OCI-LY3 (cell line): Measurements from ENCODE around the gene SAAL1.
A peak's percentile ranks its signal among the peaks of the same experiment; 100 is the strongest.

Source experiments
- H2AFZ ChIP-seq: fragments of 200-600, 300-600 bp; shearing (Covaris generic); 2 replicates; pipeline ENCODE4 v1.6.0; 2014; ENCODE audit warnings: antibody characterized with exemption, low read depth, low read length
- H3K27ac ChIP-seq: fragments of 200-600, 300-600 bp; sonication (generic); 2 replicates; pipeline ENCODE4 v1.5.1; 2014; ENCODE audit warnings: mild to moderate bottlenecking, low read length, moderate library complexity, mixed read lengths
- H3K27me3 ChIP-seq: fragments of 200-600, 300-600 bp; sonication (generic); 2 replicates; pipeline ENCODE4 v1.6.1; 2014; ENCODE audit warnings: low read depth, low read length, mixed read lengths
- H3K36me3 ChIP-seq: fragments of 200-600, 300-600 bp; sonication (generic); replicated peaks from 2 replicates; pipeline ENCODE3; 2014; ENCODE audit warnings: low read depth, low read length, mixed read lengths
- H3K4me1 ChIP-seq: fragments of 300-600, 200-600 bp; sonication (generic); 2 replicates; pipeline ENCODE4 v1.6.1; 2014; ENCODE audit warnings: low read length, mixed read lengths
- H3K4me2 ChIP-seq: fragments of 200-600, 300-600 bp; sonication (generic); 2 replicates; pipeline ENCODE4 v1.6.1; 2014; ENCODE audit warnings: low read length, mixed read lengths
- H3K4me3 ChIP-seq: fragments of 300-600, 200-600 bp; sonication (generic); 2 replicates; pipeline ENCODE4 v1.5.1; 2014; ENCODE audit warnings: antibody characterized with exemption, mild to moderate bottlenecking, low read length, moderate library complexity
- H3K79me2 ChIP-seq: fragments of 300-600, 200-600 bp; shearing (Covaris generic); 2 replicates; pipeline ENCODE4 v1.6.1; 2014; ENCODE audit warnings: mild to moderate bottlenecking, low read length, mixed read lengths
- H3K9ac ChIP-seq: fragments of 300-600, 200-600 bp; shearing (Covaris generic); 2 replicates; pipeline ENCODE4 v1.6.0; 2014; ENCODE audit warnings: mild to moderate bottlenecking, low read length, moderate library complexity
- H3K9me3 ChIP-seq: fragments of 200-600, 300-600 bp; shearing (Covaris generic); 2 replicates; pipeline ENCODE4 v1.6.1; 2014; ENCODE audit warnings: low read length, mixed read lengths; ENCODE audit not compliant: insufficient read depth
- H4K20me1 ChIP-seq: fragments of 200-600, 300-600 bp; sonication (generic); 2 replicates; pipeline ENCODE4 v1.6.1; 2016; ENCODE audit warnings: low read length, mixed read lengths; ENCODE audit not compliant: insufficient read depth
- EZH2phosphoT487 ChIP-seq: fragments of 200-600 bp; shearing (Covaris generic); IDR thresholded peaks from 2 replicates; pipeline ENCODE4 v1.6.1; 2018; ENCODE audit warnings: antibody characterized with exemption, mixed run types, low read depth
- TF ChIP-seq, protein P1 (sequence below): fragments of 200-600, 300-600 bp; sonication (generic); IDR thresholded peaks from 2 replicates; pipeline ENCODE4 v1.5.1; 2014; ENCODE audit warnings: antibody characterized with exemption, low read length, low read depth

SAAL1 gene

DNA sequence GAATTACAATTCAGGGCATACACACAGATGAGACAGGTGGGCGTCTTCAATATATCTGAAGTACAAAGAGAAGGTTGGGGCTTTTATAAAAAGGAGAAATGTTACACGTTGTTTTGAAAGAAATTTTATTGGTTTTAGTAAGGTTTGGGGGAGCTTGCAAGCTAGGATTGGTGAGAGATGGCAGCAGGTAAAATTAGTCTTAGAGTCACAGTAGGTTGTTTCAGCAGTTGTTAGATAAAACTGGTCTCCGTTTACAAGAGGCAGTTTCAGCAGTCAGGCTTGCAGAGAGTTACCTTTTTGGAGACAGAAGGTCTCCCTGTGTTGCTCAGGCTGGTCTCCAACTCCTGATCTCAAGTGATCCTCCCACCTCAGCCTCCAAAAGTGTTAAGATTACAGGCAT lies 2.4 kb upstream of the SAAL1 start:
- Histone ChIP-seq H3K36me3 (peaks cover 2% of the 10 kb centered on the region), H3K27me3 (peaks cover 15% of the 10 kb centered on the region), H3K4me2 (no peak overlapping the region), H3K79me2 (peaks cover 25% of the 10 kb centered on the region), H3K9me3 (no peaks in the 10 kb centered on the region), H3K4me1 (peaks cover 14% of the 10 kb centered on the region), H2AFZ (no peak overlapping the region), H3K27ac (no peak overlapping the region), H3K4me3 (no peak overlapping the region), H3K9ac (no peak overlapping the region), H4K20me1 (no peaks in the 10 kb centered on the region)
- TF ChIP-seq, protein P1, sequence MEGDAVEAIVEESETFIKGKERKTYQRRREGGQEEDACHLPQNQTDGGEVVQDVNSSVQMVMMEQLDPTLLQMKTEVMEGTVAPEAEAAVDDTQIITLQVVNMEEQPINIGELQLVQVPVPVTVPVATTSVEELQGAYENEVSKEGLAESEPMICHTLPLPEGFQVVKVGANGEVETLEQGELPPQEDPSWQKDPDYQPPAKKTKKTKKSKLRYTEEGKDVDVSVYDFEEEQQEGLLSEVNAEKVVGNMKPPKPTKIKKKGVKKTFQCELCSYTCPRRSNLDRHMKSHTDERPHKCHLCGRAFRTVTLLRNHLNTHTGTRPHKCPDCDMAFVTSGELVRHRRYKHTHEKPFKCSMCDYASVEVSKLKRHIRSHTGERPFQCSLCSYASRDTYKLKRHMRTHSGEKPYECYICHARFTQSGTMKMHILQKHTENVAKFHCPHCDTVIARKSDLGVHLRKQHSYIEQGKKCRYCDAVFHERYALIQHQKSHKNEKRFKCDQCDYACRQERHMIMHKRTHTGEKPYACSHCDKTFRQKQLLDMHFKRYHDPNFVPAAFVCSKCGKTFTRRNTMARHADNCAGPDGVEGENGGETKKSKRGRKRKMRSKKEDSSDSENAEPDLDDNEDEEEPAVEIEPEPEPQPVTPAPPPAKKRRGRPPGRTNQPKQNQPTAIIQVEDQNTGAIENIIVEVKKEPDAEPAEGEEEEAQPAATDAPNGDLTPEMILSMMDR, result no peak
- TF ChIP-seq EZH2phosphoT487, result no peak

DNA sequence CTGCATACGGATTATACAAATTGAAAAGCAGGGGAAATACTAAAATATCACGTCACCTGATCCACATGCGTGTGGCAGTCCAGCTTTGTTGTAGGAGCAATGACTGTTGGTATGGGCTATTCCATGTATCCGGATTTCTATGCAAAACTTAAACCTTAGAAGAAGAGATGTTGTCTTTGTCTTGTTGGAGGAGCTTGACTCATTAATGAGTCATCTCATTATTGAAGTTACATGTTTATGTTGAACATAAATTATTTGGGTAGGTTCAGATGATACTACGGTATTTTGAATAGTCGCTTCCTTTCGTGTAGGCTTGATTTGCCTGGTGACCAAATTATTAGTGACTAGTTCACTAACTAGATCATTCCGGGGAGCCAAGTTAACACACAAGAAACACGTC lies 806 bp upstream of the SAAL1 start:
- Histone ChIP-seq H3K27me3 (0 out of 2 replicates have a peak, but pooled peaks cover 4% of the 10 kb centered on the region), H3K4me2 (peak overlapping the region; percentile 67), H2AFZ (peak overlapping the region; percentile 87), H3K27ac (no peak overlapping the region), H3K36me3 (peaks cover 16% of the 10 kb centered on the region), H4K20me1 (no peaks in the 10 kb centered on the region), H3K9me3 (no peaks in the 10 kb centered on the region), H3K4me3 (peak overlapping the region; percentile 93), H3K79me2 (peaks cover 32% of the 10 kb centered on the region), H3K4me1 (peaks cover 17% of the 10 kb centered on the region), H3K9ac (no peak overlapping the region)
- TF ChIP-seq, protein P1, result no peak
- no peak for TF ChIP-seq EZH2phosphoT487

DNA sequence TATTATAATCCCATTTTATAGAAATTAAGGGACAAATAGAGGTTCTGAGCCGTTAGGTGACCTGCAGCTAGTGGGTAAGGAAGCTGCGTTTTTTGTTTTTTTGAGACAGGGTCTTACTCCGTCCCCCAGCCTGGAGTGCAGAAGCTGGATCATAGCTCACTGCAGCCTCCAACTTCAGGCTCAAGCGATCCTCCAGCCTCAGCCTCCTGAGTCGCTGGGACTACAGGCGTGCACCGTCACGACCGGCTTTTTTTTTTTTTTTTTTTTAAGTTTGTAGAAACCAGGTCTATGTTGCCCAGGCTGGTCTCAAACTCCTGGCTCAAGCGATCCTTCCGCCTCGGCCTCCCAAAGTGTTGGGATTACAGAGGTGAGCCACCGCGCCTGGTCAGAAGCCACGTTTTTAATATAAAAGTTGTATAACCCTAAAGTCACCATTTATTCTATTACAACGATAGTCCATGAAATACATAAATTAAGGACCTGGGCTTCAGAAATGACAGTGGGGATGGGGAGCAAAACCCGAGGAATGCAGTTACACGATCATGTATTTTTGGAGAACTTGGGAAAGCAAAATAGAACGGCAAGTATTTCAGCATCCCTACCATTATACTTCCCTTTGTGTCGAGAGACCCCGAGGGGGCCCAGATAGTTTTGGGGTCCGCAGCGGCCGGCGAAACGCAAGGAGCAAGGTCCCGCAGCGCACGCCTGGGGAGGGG lies 638 bp downstream of the SAAL1 start:
- H3K36me3 ChIP-seq, result peaks cover 26% of the 10 kb centered on the region
- H4K20me1 ChIP-seq, result no peaks in the 10 kb centered on the region
- no peaks in the 10 kb centered on the region for H3K9me3 ChIP-seq
- H3K9ac ChIP-seq, result peak overlapping the region; percentile 89
- H3K4me2 ChIP-seq, result peak overlapping the region; percentile 60
- H3K27ac ChIP-seq, result peak overlapping the region; percentile 21; the same call in 1 of the 2 replicates
- no peak for TF ChIP-seq EZH2phosphoT487
- TF ChIP-seq, protein P1, result no peak
- H3K4me3 ChIP-seq, result peak overlapping the region; percentile 93
- peak overlapping the region; percentile 95 for H2AFZ ChIP-seq
- peaks cover 26% of the 10 kb centered on the region for H3K4me1 ChIP-seq
- H3K79me2 ChIP-seq, result peaks cover 41% of the 10 kb centered on the region
- no peaks in the 10 kb centered on the region for H3K27me3 ChIP-seq

DNA sequence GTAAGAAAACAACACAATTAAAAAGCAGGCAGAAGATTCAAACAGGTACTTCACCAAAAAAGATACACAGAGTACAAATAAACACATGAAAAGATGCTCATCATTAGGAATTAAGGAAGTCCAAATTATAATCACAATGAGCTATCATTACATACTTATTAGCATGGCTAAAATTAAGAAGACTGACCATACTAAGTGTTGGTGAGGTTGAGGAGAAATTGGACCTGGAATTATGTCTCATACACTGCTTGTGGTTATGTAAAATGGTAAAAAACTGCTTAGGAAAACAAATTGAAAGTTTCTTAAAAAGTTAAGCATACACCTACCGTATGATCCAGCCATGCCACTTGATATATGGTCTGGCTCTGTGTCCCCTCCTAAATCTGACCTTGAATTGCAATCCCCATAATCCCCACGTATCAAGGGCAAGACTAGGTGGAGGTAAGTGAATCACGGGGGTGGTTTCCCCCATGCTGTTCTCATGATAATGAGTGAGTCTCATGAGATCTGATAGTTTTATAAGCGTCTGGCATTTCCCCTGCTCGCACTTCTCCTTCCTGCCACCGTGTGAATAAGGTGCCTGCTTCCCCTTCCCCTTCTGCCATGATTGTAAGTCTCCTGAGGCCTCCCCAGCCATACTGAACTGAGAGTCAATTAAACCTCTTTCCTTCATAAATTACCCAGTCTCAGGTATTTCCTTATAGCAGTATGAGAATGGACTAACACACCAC lies 4.8 kb downstream of the SAAL1 start:
- Histone ChIP-seq H3K36me3 (peaks cover 30% of the 10 kb centered on the region), H3K27ac (peak overlapping the region; percentile 15), H3K4me3 (no peak overlapping the region), H3K4me2 (peak overlapping the region; percentile 16; the same call in 1 of the 2 replicates), H3K9ac (no peak overlapping the region), H3K9me3 (no peaks in the 10 kb centered on the region), H4K20me1 (no peaks in the 10 kb centered on the region), H3K4me1 (peaks cover 22% of the 10 kb centered on the region), H3K27me3 (no peaks in the 10 kb centered on the region), H3K79me2 (peaks cover 68% of the 10 kb centered on the region), H2AFZ (no peak overlapping the region)
- TF ChIP-seq, protein P1, result no peak
- TF ChIP-seq EZH2phosphoT487, result no peak
